DND-41 (cell line): ENCODE data around the gene ALCAM.

ENCODE experiments used
- ATAC-seq: fragments of 200-7000 bp; cut with Tn5 transposase; 3 replicates; pipeline ENCODE4 v1.9.1; 2021; ENCODE audit warnings: low read depth; ENCODE audit not compliant: insufficient read depth
- DNase-seq: peaks from one replicate; pipeline ENCODE4 v3.0.0-alpha.2; 2020
- H2AFZ ChIP-seq: 2 replicates; pipeline ENCODE4 v1.6.0; 2012; ENCODE audit warnings: low read depth, low read length
- H3K27ac ChIP-seq: 2 replicates; pipeline ENCODE4 v1.5.1; 2012; ENCODE audit warnings: low read length, inconsistent platforms
- H3K27me3 ChIP-seq: fragments of 200-600 bp; sonication (generic); 2 replicates; pipeline ENCODE4 v1.6.0; 2012; ENCODE audit warnings: low read length, mild to moderate bottlenecking, inconsistent platforms; ENCODE audit not compliant: insufficient read depth, poor library complexity
- H3K36me3 ChIP-seq: 2 replicates; pipeline ENCODE4 v1.5.1; 2012; ENCODE audit warnings: low read length, inconsistent platforms; ENCODE audit not compliant: insufficient read depth
- H3K4me1 ChIP-seq: 2 replicates; pipeline ENCODE4 v1.5.1; 2012; ENCODE audit warnings: mild to moderate bottlenecking, low read length; ENCODE audit not compliant: insufficient read depth
- H3K4me2 ChIP-seq: 2 replicates; pipeline ENCODE4 v1.6.0; 2012; ENCODE audit warnings: mild to moderate bottlenecking, moderate library complexity, low read length, inconsistent platforms; ENCODE audit not compliant: insufficient read depth
- H3K4me3 ChIP-seq, 2 experiments: fragments of 200-600 bp in 1 of 2; shearing (Covaris generic) in 1 of 2; 2 replicates each; pipeline ENCODE4 v1.5.1; 2012 to 2016; ENCODE audit warnings: inconsistent platforms in 2 of 2, low read length in 2 of 2, mild to moderate bottlenecking in 2 of 2, low read depth in 1 of 2, moderate library complexity in 1 of 2
- H3K79me2 ChIP-seq: 2 replicates; pipeline ENCODE4 v1.6.0; 2012; ENCODE audit warnings: low read length, inconsistent platforms; ENCODE audit not compliant: insufficient read depth
- H3K9ac ChIP-seq: 2 replicates; pipeline ENCODE4 v1.6.0; 2012; ENCODE audit warnings: low read depth, mild to moderate bottlenecking, inconsistent platforms, low read length, moderate library complexity
- H3K9me3 ChIP-seq: 2 replicates; pipeline ENCODE4 v1.5.1; 2012; ENCODE audit warnings: low read length, moderate library complexity, mild to moderate bottlenecking, inconsistent platforms; ENCODE audit not compliant: insufficient read depth, severe bottlenecking
- H4K20me1 ChIP-seq: 2 replicates; pipeline ENCODE4 v1.6.0; 2012; ENCODE audit warnings: low read length; ENCODE audit not compliant: insufficient read depth
- EZH2 ChIP-seq: IDR thresholded peaks from 3 replicates; pipeline ENCODE4 v1.6.1; 2012; ENCODE audit warnings: borderline replicate concordance, low read depth, mild to moderate bottlenecking, moderate library complexity, low read length, inconsistent platforms; ENCODE audit not compliant: severe bottlenecking
- TF ChIP-seq, protein P1 (sequence below): IDR thresholded peaks from 2 replicates; pipeline ENCODE4 v1.5.1; 2012; ENCODE audit warnings: borderline replicate concordance, low read length, moderate library complexity, mild to moderate bottlenecking; ENCODE audit not compliant: poor library complexity, severe bottlenecking; ENCODE audit errors: extremely low read depth

The ALCAM gene

DNA sequence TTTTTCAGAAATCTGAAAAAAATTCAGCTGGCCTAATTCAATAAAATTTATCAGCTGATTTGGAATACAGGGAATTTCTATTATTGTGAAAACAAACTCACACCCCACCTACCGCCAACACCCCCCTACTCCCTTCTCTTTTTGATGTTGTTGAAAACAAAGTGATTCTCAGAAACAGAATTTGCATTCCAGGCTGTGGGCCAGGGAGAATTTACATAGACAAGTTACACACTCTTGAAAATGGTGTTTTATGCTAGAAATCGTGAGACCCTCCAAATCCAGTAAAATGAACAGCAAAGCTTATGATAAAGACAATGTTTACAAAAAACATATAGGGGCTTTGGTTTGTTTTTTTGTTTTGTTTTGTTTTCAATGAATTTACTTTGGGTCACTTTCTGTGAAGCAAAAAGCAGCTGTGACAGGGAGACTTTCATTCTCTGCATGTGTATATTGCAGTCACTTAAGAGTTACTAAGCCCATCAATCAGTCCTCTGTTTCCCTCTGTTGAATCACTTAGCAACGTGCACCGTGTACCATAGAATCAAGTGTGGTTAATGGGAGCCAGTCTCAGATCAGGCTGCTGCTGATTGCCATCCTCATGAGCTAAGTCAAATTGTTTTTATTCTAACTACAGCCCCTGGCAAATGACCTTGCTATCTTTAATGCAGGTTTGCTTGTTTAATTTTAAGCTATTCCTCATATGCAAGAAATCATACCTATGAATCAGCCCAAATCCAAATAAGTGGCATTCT lies 159.8 kb downstream of the ALCAM start:
- Histone ChIP-seq H3K9ac (no peak overlapping the region), H3K27ac (no peak overlapping the region), H3K4me2 (no peak overlapping the region), H3K36me3 (no peaks in the 10 kb centered on the region), H2AFZ (no peak overlapping the region), H3K4me1 (no peaks in the 10 kb centered on the region), H3K9me3 (no peaks in the 10 kb centered on the region), H4K20me1 (no peaks in the 10 kb centered on the region), H3K79me2 (no peaks in the 10 kb centered on the region), H3K4me3 (no peak overlapping the region), H3K27me3 (no peaks in the 10 kb centered on the region)
- TF ChIP-seq, protein P1, sequence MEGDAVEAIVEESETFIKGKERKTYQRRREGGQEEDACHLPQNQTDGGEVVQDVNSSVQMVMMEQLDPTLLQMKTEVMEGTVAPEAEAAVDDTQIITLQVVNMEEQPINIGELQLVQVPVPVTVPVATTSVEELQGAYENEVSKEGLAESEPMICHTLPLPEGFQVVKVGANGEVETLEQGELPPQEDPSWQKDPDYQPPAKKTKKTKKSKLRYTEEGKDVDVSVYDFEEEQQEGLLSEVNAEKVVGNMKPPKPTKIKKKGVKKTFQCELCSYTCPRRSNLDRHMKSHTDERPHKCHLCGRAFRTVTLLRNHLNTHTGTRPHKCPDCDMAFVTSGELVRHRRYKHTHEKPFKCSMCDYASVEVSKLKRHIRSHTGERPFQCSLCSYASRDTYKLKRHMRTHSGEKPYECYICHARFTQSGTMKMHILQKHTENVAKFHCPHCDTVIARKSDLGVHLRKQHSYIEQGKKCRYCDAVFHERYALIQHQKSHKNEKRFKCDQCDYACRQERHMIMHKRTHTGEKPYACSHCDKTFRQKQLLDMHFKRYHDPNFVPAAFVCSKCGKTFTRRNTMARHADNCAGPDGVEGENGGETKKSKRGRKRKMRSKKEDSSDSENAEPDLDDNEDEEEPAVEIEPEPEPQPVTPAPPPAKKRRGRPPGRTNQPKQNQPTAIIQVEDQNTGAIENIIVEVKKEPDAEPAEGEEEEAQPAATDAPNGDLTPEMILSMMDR, result no peak
- no peak for TF ChIP-seq EZH2
- ATAC-seq, result no peak
- no peak for DNase-seq

DNA sequence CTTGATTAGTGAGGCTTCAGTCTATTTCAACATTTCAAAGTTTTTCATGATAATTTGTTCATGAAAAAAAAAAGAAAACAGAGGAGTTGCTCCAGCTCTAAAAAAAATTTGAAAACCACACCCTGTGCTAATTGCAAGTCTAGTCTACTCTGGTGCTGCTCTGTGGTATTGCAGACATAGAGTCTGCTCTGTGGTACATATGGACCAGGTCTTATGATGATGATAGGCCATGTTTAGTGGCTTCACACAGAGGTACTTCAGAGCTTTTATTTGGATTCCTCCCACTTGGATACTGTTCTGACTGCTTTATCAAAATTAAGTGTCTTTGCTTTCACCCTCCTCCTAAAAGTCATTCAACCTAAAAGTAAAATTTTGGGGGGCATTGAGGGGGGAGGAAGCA lies 160.8 kb downstream of the ALCAM start:
- ATAC-seq (no peak; the same call in 2 of the 3 replicates), DNase-seq (no peak)
- H3K27ac ChIP-seq, result no peak overlapping the region
- no peaks in the 10 kb centered on the region for H3K27me3 ChIP-seq
- no peak for TF ChIP-seq EZH2
- TF ChIP-seq, protein P1, result no peak
- no peak overlapping the region for H3K4me2 ChIP-seq
- H2AFZ ChIP-seq, result no peak overlapping the region
- H3K9me3 ChIP-seq, result no peaks in the 10 kb centered on the region
- H3K9ac ChIP-seq, result no peak overlapping the region
- no peaks in the 10 kb centered on the region for H3K79me2 ChIP-seq
- no peak overlapping the region for H3K4me3 ChIP-seq
- no peaks in the 10 kb centered on the region for H3K4me1 ChIP-seq
- H3K36me3 ChIP-seq, result no peaks in the 10 kb centered on the region
- H4K20me1 ChIP-seq, result no peaks in the 10 kb centered on the region

DNA sequence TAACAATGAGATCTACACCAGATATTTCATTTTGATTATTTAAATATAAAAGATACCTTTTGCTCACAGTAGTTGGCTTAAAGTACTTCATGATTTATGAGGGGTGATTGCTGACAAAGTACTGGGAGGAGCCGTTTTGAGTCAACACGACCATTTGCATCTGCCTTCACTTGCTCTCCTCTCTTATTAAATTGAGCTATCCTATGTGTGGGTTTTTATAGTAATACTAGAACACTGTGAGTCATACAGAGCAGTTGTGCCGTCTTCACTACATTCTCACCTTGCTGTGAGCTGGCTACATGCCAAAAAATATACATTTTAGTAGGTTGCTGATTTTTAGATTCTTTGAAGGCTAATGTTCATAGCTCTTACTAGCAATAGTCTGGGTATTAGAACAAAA lies 161.2 kb downstream of the ALCAM start:
- no peaks in the 10 kb centered on the region for H3K79me2 ChIP-seq
- no peaks in the 10 kb centered on the region for H3K4me1 ChIP-seq
- no peaks in the 10 kb centered on the region for H3K9me3 ChIP-seq
- no peak overlapping the region for H3K27ac ChIP-seq
- H2AFZ ChIP-seq, result no peak overlapping the region
- H3K36me3 ChIP-seq, result no peaks in the 10 kb centered on the region
- no peak overlapping the region for H3K9ac ChIP-seq
- H4K20me1 ChIP-seq, result no peaks in the 10 kb centered on the region
- DNase-seq (no peak), ATAC-seq (no peak)
- H3K27me3 ChIP-seq, result no peaks in the 10 kb centered on the region
- H3K4me3 ChIP-seq, result no peak overlapping the region
- H3K4me2 ChIP-seq, result no peak overlapping the region
- TF ChIP-seq, protein P1, result no peak
- no peak for TF ChIP-seq EZH2
